GM19240 (cell line): ENCODE data around the gene USP20.

Experiments
- DNase-seq: peaks from one replicate; pipeline ENCODE4 v3.0.0; 2011; ENCODE audit warnings: low spot score; ENCODE audit not compliant: insufficient read length

Gene USP20

GRCh38 chr9:129823542-129823934, 11.7 kb upstream of the USP20 start:
- DNase-seq = no peak

GRCh38 chr9:129823935-129824601, 11.2 kb upstream of the USP20 start, which contains the start of gene TOR1A:
TOR1A (minus strand) TSS chr9:129824136; CDS start chr9:129824085, 51 bp downstream.
- DNase-seq = peak; percentile 87

DNA sequence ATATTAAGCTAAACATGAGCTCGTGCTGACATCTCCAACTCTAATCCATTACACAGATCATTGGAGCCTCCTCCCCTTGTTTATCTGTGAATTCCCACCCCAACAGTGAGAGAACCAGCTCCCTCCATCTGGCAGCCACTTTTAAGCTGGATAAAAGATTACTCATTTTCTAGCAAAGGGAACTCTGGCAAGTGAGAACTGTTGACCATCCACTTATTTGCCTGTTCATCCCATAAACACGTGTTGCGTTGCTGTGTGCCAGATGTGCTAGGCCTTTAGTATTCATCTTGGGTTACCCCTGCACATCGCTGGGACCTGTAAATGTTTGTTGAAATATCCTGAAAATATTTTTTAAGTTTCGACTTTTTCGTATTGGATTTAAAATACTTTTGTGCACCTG, 8.9 kb upstream of the USP20 start:
- no peak for DNase-seq

GRCh38 chr9:129826759-129827158, 8.5 kb upstream of the USP20 start:
- DNase-seq = no peak

- DNase-seq = no peak
Measured at GRCh38 chr9:129828051-129828450, 7.2 kb upstream of the USP20 start.

DNA sequence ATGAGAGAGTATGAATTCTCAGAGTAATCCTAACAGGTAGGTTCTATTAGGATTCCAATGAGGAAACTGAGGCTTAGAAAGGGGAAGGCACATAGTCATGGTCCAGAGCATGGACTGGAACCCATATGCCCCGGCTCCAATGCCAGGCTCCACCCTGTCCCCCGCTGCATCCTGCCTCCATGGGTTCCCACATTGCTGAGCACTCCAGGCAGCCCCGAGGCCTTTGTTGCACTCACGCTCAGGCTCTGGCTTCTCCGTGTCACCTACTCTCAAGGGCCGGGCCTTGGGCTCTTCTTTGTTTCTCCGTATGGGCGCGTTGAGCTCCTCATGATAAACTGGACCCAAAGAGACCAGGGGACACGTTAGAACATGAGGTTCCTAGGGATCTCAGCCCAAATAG, 6.3 kb upstream of the USP20 start:
- DNase-seq = no peak

GRCh38 chr9:129832982-129833381, 2.3 kb upstream of the USP20 start:
- DNase-seq = no peak

- no peak for DNase-seq
Measured at GRCh38 chr9:129834489-129835127, 650 bp upstream of the USP20 start.

- DNase-seq = no peak
Measured at GRCh38 chr9:129835860-129836223, 584 bp downstream of the USP20 start.

GRCh38 chr9:129836311-129837007, 1.2 kb downstream of the USP20 start:
- no peak for DNase-seq

DNA sequence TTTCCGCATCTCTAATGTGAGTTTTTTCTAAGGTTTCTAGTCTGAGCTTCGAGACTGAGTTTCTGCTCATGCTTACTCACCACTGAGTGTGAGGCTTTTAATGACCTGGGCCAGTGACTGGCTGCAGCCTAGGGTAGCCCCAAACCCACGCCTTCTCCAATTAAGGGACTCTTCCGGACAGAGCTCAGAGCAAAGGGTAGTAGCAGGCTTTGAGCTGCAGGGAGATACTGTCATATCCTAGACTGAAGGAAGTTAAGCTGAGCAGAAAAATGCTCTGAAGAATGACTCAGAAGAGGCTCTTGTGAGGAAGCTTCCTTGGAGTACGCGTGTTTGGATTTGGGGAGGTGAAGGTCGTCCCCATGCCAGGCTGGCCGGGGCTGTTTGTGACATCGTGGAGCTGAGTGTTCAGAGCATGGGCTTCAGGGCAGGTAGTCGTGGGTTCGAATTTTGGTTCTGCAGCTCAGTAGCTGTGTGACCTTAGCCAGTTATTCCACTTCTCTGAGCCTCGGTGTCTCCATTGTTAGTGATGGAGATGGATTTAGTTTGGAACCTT, 3.5 kb downstream of the USP20 start:
- no peak for DNase-seq

DNA sequence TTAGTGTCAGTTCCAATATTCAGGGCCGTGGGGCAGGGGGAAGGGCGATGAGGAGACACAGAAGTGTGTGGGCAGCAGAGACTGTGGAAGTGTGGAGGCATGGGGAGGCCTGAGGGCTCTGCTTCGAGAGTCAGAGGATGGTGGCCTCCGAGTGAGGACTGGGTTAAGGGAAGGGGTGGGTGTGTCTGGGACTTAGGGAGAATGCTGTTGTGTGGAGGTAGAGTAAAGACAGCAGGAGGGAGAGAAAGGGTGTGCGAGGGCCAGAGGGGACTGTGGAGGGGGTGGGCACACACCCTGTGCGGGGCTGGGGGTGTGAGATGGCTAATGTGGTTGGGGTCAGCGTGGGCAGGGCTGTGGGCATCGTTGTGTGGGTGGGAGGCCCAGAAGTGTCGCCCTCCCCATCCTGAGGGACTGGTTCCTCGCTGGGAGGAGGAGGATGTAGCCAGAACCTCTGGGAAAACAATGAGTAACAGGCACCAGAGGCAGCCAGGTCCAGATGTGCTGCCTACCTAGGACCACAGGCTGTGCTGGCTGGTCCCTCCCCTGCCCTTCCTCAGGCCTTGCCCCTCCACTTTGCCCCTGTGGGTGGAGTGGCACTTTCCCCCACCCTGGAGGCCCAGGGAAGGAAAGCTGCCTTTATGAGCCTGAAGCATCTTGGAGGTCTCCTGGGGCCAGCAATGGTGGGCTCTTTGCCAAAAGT, 4.2 kb downstream of the USP20 start:
- no peak for DNase-seq

GRCh38 chr9:129840034-129840433, 4.8 kb downstream of the USP20 start:
- no peak for DNase-seq

- no peak for DNase-seq
Measured at GRCh38 chr9:129841071-129841470, 5.8 kb downstream of the USP20 start.

DNA sequence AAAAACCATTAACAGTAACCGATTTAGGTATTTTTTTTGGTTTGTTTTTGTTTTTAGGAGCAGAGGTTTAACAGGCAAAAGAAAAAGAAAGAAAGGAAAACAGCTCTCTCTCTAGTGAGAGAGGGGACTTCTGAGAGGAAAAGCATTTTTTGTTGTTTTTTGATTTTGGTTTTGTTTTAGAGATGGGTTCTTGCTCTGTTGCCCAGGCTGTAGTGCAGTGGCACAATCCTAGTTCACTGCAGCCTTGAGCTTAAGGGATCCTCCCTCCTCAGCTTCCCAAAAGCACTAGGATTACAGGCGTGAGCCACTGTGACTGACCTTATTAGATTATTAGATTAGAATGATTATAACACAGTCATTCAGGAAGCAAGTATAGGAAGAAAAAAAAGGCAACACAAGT, 10.1 kb downstream of the USP20 start:
- DNase-seq = no peak

GRCh38 chr9:129848712-129849441, 13.6 kb downstream of the USP20 start:
- no peak for DNase-seq

DNA sequence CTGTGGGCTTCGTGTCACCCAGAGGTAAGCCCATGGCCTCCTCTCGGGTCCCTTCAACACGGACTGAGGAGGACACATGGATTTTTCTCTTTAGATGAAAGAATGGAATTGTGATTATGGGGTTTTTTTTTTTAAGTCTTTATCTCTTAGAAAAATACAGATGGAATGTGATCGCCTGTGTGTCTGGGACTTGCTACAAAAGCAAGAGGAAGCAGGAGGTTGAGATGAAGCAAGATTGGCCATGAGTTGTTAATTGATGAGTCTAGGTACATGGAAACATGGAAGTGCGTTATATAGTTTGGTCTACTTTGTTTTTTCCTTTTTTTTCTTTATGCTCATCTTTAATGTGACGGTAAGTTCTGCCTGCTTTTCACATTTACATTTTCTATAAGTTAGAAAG, 14.6 kb downstream of the USP20 start:
- DNase-seq = no peak

DNA sequence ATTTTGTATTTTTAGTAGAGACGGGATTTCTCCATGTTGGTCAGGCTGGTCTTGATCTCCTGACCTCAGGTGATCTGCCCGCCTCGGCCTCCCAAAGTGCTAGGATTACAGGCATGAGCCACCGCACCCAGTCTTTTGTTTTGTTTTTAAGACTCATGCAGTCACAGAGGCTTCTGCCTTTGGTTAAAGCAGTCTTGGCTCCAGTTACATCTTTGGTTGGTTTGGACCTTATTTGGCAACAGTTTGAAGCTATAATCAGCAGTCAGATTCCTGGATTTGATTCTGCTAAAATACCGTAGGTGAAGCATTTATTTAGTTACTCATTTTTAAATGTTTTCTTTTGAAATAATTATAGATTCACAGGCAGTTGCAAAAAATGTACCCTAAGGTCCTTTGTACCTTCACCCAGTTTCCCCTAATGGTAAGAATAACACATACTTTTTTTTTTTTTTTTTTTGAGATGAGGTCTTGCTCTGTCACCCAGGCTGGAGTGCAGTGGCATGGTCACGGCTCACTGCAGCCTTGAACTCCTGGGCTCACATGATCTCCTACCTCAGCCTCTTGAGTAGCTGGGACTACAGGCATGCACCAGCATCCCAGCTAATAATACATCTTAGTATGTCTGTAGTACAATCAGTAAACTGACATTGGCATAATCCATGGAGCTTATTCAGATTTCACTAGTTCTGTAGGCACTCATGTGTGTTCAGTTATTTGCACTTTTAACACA, 15.7 kb downstream of the USP20 start:
- DNase-seq = no peak

DNA sequence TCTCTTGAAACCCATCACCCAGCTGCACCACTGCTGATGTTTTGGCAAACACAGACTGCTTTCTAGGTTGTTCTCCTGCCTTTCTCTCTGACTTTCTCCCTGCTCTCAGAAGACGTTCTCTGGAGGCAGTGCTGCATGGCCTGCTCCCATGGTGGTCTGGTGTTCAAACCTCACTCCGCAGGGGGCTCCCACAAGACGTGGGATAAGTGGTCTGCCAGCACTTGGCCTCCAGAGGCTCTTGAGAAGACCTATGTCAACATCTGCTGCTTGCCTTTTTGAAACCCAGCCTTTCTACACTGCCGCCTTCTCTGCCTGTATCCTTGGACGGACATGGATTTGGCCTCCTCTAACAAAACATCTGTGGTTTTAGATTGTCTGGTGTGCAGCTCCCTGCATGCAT, 16.6 kb downstream of the USP20 start:
- DNase-seq = no peak

DNA sequence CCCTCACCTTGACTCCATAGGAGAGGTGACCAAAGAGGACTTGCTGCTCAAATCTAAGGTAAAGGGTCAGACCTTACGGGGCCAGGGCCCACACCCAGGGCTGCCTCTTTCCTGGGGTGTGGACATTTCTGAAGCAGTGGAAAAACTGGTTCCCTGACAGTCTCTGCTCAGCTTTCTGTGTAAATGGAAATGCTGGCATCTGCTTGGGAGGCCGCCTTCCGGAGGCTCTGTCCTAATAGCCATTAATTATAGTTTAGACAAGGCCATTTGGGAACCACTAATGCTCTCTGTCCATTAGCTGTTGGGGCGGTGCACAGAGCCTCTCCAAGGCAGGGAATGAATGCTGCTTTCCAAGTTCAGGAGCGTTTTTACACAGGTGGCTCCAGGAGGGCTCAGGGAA, 17.3 kb downstream of the USP20 start:
- DNase-seq = no peak
